ENCODE measurements around the gene TMTC4. TPM values are rescaled to one million over a fixed set of nuclear protein-coding genes. Genes with fewer than 3 reads are reported as not detected.

Gene TMTC4
- total RNA-seq, 4 donors from 2014 or later = 8.6 to 13.7 (median 11.4) TPM

DNA sequence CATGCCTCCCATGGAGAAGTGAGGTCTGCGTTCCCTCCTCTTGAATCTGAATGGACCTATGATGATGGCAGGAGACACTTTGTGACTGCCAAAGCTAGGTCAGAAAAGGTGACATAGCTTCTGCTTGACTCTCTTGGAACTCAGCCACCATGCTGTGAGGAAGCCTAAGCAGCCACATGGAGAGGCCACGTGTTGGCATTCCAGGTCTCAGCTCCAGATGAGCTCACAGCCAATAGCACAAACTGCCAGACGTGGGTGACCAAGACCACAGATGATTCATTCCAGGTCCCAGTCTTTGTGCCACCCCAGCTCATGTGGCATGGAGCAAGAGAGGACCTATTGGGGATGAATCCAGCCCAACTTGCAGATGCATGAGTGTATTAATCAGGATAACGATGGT, 77.3 kb downstream of the TMTC4 start:
- TF ChIP-seq, protein P1, sequence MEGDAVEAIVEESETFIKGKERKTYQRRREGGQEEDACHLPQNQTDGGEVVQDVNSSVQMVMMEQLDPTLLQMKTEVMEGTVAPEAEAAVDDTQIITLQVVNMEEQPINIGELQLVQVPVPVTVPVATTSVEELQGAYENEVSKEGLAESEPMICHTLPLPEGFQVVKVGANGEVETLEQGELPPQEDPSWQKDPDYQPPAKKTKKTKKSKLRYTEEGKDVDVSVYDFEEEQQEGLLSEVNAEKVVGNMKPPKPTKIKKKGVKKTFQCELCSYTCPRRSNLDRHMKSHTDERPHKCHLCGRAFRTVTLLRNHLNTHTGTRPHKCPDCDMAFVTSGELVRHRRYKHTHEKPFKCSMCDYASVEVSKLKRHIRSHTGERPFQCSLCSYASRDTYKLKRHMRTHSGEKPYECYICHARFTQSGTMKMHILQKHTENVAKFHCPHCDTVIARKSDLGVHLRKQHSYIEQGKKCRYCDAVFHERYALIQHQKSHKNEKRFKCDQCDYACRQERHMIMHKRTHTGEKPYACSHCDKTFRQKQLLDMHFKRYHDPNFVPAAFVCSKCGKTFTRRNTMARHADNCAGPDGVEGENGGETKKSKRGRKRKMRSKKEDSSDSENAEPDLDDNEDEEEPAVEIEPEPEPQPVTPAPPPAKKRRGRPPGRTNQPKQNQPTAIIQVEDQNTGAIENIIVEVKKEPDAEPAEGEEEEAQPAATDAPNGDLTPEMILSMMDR (IDR thresholded peaks at IDR 0.05; ENCODE audit: low read depth) = no peak

DNA sequence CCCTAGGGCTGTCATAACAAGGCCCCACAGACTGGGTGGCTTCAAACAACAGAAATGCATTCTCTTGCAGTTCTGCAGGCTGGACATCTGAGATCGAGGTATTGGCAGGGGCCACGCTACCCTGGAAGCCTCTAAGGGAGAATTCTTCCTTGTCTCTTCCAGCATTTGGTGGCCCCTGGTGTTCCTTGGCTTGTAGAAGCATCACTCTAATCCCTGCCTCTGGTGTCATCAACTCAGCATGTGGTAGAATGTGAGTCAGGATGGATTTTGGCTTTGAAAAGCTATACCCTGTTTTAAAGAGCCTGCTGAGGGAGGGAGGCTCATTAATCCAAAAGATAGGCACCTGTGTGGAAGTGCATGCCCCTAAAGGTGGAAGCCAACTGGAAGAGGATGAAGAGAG, 78.1 kb downstream of the TMTC4 start:
- TF ChIP-seq, protein P1 (IDR thresholded peaks at IDR 0.05; ENCODE audit: low read depth) = no peak

DNA sequence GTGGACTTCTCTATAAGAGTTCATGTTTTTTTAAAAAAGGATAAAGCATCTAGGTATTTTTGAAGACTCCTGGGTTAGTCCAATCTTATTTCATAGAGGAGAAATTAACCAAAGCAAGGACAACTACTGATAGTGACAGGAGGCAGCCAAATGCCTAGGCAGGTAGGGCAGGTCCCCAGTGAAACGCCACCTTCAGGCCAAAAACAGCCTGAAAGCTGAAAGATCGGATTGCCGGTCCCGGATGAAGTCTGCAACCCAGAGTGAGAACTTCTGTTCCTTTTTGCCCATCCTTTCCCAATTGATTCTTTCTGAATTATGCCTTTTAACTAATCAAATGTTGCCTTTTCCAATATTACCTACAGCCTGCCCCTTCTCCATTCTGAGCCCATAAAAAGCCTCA, 79.9 kb downstream of the TMTC4 start:
- TF ChIP-seq, protein P1 (IDR thresholded peaks at IDR 0.05; ENCODE audit: low read depth) = no peak

DNA sequence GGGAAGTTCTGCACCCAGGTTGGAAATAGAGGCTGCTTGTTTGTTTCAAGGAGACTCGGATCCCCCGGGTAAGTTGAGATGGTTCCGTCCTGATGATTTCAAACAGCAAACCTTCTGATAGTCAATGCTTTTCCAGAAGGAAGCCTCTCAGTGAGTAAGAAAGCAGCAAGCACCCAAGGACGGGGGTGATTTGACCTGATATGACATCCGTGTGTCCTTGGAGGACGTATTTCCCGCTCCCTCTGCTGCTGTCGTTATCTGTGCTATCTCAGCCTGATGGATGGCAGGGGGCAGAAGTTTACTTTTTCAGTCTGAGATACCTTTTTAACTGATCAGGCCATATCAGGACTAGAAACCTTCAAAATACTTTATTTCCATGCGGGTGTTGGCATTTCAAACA, 80.3 kb downstream of the TMTC4 start:
- TF ChIP-seq, protein P1 (IDR thresholded peaks at IDR 0.05; ENCODE audit: low read depth) = no peak

DNA sequence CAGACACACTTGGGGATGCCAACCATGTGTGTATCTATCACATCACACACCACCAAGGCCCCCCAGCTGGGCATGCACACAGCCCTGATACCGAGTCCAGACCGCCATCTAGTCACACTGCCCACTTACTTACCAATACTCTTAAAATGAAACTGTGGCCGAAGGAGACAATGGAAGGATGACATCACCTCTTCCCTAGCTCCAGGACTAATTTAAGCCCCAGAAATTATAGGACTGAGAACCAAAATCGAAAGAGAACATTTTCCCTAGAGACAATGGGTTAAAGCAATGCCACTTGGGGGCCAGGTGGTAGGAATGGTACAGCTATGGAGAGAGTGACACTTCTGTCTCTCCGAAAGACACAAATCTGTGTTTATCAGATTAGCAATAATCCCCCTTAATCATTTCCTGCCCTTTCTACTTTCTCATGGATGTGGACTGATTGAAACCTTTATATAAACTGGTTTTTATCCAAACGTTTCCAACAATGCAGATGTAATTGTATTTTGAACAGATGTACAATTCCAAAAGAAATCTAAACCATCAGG, 85.3 kb downstream of the TMTC4 start:
- TF ChIP-seq, protein P1 (IDR thresholded peaks at IDR 0.05; ENCODE audit: low read depth) = no peak

DNA sequence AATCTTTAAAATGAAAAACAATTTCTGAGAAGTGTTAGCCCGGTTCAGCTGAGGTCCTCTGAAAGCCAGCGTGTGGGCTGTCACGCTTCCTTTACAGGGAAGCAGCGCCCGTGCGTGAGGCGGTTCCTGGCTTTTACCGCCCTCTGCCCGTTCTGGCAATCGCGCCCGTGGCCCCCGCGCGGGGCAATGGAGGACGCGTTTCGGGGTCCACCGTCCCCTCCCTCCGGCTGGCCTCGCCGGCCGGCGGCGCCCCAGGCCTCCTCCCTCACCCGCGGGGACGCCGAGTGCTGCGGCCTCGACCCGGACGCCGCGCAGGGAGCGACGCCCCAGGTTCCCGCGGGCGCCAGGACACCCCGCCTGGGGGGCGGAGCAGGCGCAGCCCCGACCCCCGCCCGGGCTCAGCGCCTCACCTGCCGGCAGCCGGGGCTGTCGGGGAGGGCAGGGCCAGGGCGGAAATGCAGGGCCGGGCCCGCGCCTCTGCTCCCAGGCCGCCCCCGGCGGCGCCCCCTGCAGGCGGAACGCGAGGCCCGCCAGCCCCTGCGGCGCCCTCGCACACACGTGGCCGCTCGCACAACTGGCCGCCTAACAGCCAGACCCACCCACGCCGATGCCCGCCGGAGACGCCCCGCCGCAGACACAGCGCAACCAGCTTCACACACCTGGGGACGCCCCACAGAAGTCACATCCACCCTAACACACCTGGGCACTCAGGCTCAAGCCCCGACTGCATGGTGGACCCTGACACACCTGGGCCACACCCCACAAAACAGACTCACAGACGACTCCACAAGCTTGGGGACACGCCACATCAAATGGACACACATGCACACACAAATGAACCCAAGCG, 86.0 kb downstream of the TMTC4 start, which contains the start of gene GGACT:
TSS of gene GGACT (minus strand) at position 459 of the 847 bp plus-strand sequence. CDS start 56,198 bp downstream, outside the sequence.
- TF ChIP-seq, protein P1 (IDR thresholded peaks at IDR 0.05; ENCODE audit: low read depth) = no peak

DNA sequence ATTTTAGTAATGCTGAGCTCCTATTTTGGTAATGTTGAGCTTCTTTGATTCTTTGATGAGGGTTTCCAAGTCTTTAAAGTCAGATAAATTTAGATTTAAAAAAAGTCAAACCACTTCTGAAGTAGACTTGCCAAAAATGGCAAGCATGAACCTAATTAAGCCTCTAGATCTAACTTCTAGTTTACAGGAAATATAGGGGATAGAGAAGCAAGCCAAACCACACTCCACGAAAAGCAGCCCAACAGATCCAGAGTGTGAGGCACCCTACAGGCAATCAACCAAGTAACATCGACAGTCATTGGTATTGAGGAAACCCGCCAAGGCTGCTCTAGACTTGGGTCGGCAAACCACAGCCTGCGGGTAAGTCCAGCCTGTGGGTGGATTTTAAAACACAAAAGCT, 89.7 kb downstream of the TMTC4 start:
- TF ChIP-seq, protein P1 (IDR thresholded peaks at IDR 0.05; ENCODE audit: low read depth) = no peak

Data from subcutaneous adipose tissue (tissue), 4 donors.